Left ventricle myocardium inferior (tissue), 1 donor: Measurements from ENCODE around the gene CAMSAP2. TPM values are rescaled to one million over a fixed set of nuclear protein-coding genes. Genes with fewer than 3 reads are reported as not detected.

Experiments used
- DNase-seq: peaks from one replicate; pipeline ENCODE4 v3.0.0-alpha.2; 2020
- H3K27ac ChIP-seq: fragments of 200-600 bp; replicated peaks from 2 replicates; pipeline ENCODE4 v1.8.0; 2021
- H3K27me3 ChIP-seq: fragments of 200-600 bp; 2 replicates; pipeline ENCODE4 v1.8.0; 2021; ENCODE audit warnings: low read depth
- H3K36me3 ChIP-seq: fragments of 200-600 bp; 2 replicates; pipeline ENCODE4 v1.8.0; 2021
- H3K4me1 ChIP-seq: fragments of 200-600 bp; 2 replicates; pipeline ENCODE4 v1.8.0; 2021
- H3K4me3 ChIP-seq: fragments of 200-600 bp; 2 replicates; pipeline ENCODE4 v1.8.0; 2021; ENCODE audit warnings: mild to moderate bottlenecking, moderate library complexity
- H3K9me3 ChIP-seq: fragments of 200-600 bp; replicated peaks from 2 replicates; pipeline ENCODE4 v1.8.0; 2021
- intact Hi-C: fragments of 100-400 bp; cut with micrococcal nuclease; formaldehyde crosslinking; loops from one replicate; pipeline ENCODE4 v1.11.0; 2022
- total RNA-seq: library from RNA; stranded (reverse); fragmentation: NEBNext Ultra II Directional; extraction: Animal tissue kit (Norgen Biotek cat#: 25700); gene quantifications from one replicate; pipeline ENCODE4 v1.2.1, GENCODE V29; 2021
- TF ChIP-seq, protein P1 (sequence below): fragments of 200-600 bp; IDR thresholded peaks from 2 replicates; pipeline ENCODE4 v1.8.0; 2021; ENCODE audit warnings: antibody characterized with exemption, mild to moderate bottlenecking, borderline replicate concordance
- donor health status: DM: no; HTN: yes; CAD: no; lungs with severe emphysema.

The CAMSAP2 gene
- total RNA-seq, 1 donor from 2014 or later = 34.1 TPM

DNA sequence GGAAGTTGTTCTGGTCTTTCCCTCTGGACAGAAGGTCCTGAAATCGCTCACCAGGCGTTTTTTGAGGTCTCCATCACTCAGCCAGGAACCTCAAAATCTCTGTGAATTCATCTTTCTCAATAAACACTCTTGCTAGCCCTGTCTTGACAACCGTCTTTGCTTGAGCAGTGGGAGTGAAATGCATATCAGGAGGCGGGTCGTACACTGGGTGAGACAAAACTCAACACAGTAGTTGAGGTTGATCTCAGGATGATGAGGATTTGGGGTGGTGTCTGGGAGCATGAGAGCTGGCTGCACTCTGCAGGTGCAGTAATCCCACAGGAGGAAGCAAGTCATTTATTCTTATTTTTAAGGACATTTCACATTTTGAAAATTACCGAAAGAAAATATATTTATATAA lies 136.0 kb downstream of the CAMSAP2 start:
- no peaks in the 10 kb centered on the region for H3K9me3 ChIP-seq
- H3K27me3 ChIP-seq = peaks cover 100% of the 10 kb centered on the region
- intact Hi-C loops = no loop called here
- H3K27ac ChIP-seq = no peak overlapping the region
- no peak for DNase-seq
- H3K4me1 ChIP-seq = peaks cover 13% of the 10 kb centered on the region
- H3K4me3 ChIP-seq = no peak overlapping the region
- TF ChIP-seq, protein P1, sequence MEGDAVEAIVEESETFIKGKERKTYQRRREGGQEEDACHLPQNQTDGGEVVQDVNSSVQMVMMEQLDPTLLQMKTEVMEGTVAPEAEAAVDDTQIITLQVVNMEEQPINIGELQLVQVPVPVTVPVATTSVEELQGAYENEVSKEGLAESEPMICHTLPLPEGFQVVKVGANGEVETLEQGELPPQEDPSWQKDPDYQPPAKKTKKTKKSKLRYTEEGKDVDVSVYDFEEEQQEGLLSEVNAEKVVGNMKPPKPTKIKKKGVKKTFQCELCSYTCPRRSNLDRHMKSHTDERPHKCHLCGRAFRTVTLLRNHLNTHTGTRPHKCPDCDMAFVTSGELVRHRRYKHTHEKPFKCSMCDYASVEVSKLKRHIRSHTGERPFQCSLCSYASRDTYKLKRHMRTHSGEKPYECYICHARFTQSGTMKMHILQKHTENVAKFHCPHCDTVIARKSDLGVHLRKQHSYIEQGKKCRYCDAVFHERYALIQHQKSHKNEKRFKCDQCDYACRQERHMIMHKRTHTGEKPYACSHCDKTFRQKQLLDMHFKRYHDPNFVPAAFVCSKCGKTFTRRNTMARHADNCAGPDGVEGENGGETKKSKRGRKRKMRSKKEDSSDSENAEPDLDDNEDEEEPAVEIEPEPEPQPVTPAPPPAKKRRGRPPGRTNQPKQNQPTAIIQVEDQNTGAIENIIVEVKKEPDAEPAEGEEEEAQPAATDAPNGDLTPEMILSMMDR = no peak
- no peaks in the 10 kb centered on the region for H3K36me3 ChIP-seq

DNA sequence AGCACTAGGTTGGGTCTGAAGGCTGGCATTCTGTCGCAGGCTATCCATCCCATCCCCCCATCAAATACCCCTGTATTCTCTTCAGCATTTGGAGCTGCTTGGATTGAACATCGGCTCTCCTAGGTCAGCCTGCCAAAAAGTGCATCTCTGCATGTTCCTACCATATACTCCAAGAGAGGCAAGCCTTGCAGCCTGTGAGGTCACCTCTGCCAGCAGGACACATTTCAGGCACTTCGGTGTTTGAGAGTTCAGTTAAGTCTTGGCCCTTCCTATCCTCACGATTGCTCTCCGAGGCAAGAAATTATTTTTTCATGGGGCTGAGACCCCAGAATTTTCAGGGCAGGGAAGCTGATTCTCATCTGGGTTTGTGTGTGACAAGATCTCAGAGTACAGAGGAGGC lies 136.7 kb downstream of the CAMSAP2 start:
- TF ChIP-seq, protein P1 = no peak
- intact Hi-C loops = no loop called here
- Histone ChIP-seq H3K4me1 (peaks cover 13% of the 10 kb centered on the region), H3K27me3 (peaks cover 100% of the 10 kb centered on the region), H3K27ac (no peak overlapping the region), H3K36me3 (no peaks in the 10 kb centered on the region), H3K4me3 (no peak overlapping the region), H3K9me3 (no peaks in the 10 kb centered on the region)
- DNase-seq = no peak

DNA sequence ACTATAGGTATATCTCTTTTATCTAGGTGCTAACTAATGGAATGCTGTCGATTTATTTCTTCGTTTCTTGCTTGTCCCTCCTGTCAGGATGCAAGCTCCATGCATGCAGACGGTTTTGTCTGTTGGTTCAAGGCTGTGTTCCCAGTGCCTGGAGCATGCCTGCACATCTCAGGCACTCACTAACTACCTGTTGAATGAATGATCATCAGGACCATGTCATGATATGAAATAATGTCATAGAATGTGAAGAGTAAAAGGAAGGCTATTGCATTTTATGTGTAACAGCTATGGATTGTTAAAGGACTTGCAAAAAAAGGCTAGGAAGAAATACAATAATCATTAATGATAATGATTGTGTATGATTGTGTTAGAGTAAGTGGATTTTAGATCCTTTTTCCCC lies 138.3 kb downstream of the CAMSAP2 start:
- Histone ChIP-seq H3K36me3 (no peaks in the 10 kb centered on the region), H3K27me3 (peaks cover 98% of the 10 kb centered on the region), H3K4me1 (peaks cover 13% of the 10 kb centered on the region), H3K9me3 (no peaks in the 10 kb centered on the region), H3K4me3 (no peak overlapping the region), H3K27ac (no peak overlapping the region)
- TF ChIP-seq, protein P1 = no peak
- intact Hi-C loops = no loop called here
- DNase-seq = no peak

DNA sequence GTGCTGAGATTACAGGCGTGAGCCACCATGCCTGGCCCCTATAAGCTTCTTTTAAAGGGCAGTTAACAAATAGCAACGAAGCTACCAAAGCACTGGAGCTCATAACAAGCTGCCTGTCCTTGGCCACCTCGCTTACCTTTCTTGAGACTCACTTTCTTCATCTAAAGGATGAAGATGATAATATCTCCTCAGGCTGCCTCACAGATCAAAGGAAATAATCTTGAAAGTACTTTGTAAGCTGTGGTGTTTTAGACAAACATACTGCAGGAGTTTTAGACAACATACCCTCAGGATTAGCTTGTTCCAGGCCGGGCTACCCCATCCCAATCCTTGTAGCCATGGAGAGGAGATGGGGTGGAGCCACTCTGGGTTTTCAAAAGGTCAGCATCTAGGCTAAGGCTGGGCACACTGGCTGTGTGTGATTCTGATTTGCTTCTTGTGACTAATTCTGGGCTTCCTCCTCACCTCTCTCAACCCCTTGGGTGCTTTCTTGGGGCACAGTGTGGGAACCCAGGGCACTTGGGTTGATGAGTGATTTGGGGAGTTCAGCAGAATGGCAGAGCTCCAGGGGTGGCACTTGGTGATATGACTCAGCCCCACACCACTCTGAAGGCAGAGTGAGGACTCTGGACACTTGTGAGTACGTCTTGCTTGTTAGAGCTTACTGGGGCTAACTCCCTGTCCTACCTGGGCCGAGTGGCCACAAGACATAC lies 139.3 kb downstream of the CAMSAP2 start:
- Histone ChIP-seq H3K9me3 (no peaks in the 10 kb centered on the region), H3K4me3 (no peak overlapping the region), H3K4me1 (peaks cover 11% of the 10 kb centered on the region), H3K27me3 (peaks cover 88% of the 10 kb centered on the region), H3K27ac (no peak overlapping the region), H3K36me3 (no peaks in the 10 kb centered on the region)
- DNase-seq = no peak
- intact Hi-C loops = no loop called here
- TF ChIP-seq, protein P1 = no peak

DNA sequence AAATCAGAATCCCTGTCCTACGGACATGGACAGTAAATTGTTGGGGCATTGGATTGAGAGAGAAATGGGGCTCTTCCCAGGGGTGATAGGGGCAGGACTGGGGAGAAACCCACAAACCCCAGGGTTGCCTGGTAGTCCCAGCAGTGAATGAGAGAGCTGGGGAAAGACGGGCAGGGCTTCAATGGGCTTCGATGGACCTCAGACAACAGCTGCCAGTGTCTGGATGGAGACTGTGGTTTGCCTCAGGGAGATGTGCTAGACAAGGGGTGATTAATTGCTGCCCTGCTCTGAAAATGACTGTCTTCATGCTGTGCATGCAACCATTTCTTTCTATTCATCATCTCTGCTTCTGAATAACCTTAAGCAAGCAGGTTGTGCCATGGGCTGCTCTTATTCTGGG lies 141.5 kb downstream of the CAMSAP2 start:
- Histone ChIP-seq H3K9me3 (no peaks in the 10 kb centered on the region), H3K27me3 (peaks cover 75% of the 10 kb centered on the region), H3K27ac (no peak overlapping the region), H3K4me1 (no peaks in the 10 kb centered on the region), H3K36me3 (no peaks in the 10 kb centered on the region), H3K4me3 (no peak overlapping the region)
- DNase-seq = no peak
- intact Hi-C loops = no loop called here
- TF ChIP-seq, protein P1 = no peak
